Measurements from ENCODE around the gene PLCG1. TPM values are rescaled to one million over a fixed set of nuclear protein-coding genes. Genes with fewer than 3 reads are reported as not detected.
A peak's percentile ranks its signal among the peaks of the same experiment; 100 is the strongest.

PLCG1 gene
- total RNA-seq: 117 TPM
- polyA plus RNA-seq (ENCODE audit: insufficient read depth, low read depth, low replicate concordance): 12.5 TPM
- long read RNA-seq, donor 1, partial matches to known transcripts: 5 of 6 reads
- long read RNA-seq, donor 1, other reads (novel, unspliced or antisense): 0 of 6 reads
- long read RNA-seq, donor 2, full-length matches to known transcripts: 3 of 19 reads
- long read RNA-seq, donor 2, partial matches to known transcripts: 6 of 19 reads
- long read RNA-seq, donor 2, other reads (novel, unspliced or antisense): 10 of 19 reads
- long read RNA-seq, donor 3, partial matches to known transcripts: 0 of 2 reads
- long read RNA-seq, donor 3, other reads (novel, unspliced or antisense): 0 of 2 reads
- long read RNA-seq, donor 4, full-length matches to known transcripts: 2 of 30 reads
- long read RNA-seq, donor 4, partial matches to known transcripts: 28 of 30 reads
- long read RNA-seq, donor 4, other reads (novel, unspliced or antisense): 0 of 30 reads
- long read RNA-seq, donor 5: 0 reads
- long read RNA-seq, donor 6: 0 reads
- long read RNA-seq, donor 7, partial matches to known transcripts: 0 of 13 reads
- long read RNA-seq, donor 7, other reads (novel, unspliced or antisense): 13 of 13 reads
- long read RNA-seq, donor 8, full-length matches to known transcripts: 1 of 13 reads
- long read RNA-seq, donor 8, partial matches to known transcripts: 12 of 13 reads
- long read RNA-seq, donor 8, other reads (novel, unspliced or antisense): 0 of 13 reads
- long read RNA-seq, donor 9: 0 reads
- long read RNA-seq, donor 10, full-length matches to known transcripts: 3 of 3 reads
- long read RNA-seq, donor 10, partial matches to known transcripts: 0 of 3 reads
- long read RNA-seq, donor 10, other reads (novel, unspliced or antisense): 0 of 3 reads

DNA sequence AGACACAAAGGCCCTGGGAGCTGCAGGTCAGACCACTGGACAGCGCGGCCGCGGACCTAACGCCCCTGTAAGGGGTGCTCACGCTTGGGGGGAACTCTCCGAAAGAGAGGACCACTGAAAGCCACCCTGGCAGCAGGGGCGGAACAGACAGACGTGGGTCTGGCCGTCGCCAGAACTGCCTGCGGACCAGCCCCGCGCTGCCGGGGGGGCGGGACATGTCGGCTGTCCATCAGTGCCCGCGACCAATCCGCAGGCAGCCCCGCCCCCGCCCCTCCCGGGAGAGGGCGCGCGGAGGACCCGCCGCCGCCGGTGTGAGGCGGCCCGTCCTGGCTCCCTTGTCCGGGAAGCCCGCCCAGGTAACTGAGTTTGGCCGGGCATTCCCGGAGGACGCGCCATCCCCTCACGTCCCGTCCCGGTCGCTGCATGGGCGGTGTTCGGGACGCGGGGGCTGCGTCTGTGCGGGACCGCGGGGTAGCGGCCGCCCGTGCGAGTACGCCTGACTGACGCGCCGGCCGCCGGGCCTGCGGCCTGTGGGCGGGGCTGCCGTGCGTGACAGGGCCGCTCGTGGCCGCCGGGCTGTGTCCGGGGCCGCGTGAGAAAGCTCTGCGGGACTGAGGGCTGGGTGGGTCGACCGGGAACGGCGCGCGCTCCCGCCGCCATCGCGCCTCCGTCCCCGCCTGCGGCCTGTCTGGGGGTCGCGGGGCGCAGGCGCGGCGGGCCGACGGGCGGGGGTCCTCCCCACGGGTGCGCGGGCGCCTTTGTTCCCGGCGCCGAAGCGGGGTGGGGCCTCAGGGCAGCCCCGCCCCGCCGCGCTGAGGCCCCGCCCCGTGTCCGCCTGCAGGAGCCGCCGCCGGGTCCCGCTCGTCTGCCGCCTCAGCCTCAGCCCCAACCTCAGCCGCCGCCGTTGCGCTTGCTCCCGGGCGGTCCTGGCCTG lies at the start of gene PLCG1:
Gene PLCG1, plus strand, starts transcription at position 864 of the 934 bp plus-strand sequence. CDS start 99 bp downstream, outside the sequence.
- H3K4me1 ChIP-seq (ENCODE audit: control insufficient read depth in 2 of 3, insufficient read depth in 2 of 3, low read depth in 1 of 3, low read length in 3 of 3): peaks cover 0 to 33% (median 31%) of the 10 kb centered on the region in 3 donors
- peaks cover 0 to 3% (median 0%) of the 10 kb centered on the region in 3 donors for H3K36me3 ChIP-seq (ENCODE audit: control insufficient read depth in 2 of 3, insufficient read depth in 3 of 3, low read length in 3 of 3)
- no peak for TF ChIP-seq CTCF (IDR thresholded peaks at IDR 0.05; ENCODE audit: borderline replicate concordance, extremely low read depth, insufficient read depth)
- no peaks in the 10 kb centered on the region for H3K27me3 ChIP-seq (ENCODE audit: control insufficient read depth, insufficient read depth, low read length)
- H3K27ac ChIP-seq (ENCODE audit: low read depth in 2 of 2, low read length in 2 of 2): peak within 1 kb of the TSS; percentile 96 to 97
- intact Hi-C loops (cut with DNase I): no loop called here
- DNase-seq (peak; percentile 92 to 97 (median 95)), FAIRE-seq (no peak)
- peak within 1 kb of the TSS; percentile 63 to 84 (median 78) for H3K9ac ChIP-seq (ENCODE audit: low read length in 3 of 3)
- H3K9me3 ChIP-seq (ENCODE audit: control insufficient read depth in 2 of 3, insufficient read depth in 1 of 3, low read length in 3 of 3): no peaks in the 10 kb centered on the region
- H3K4me3 ChIP-seq (ENCODE audit: low read length in 3 of 3): peak within 1 kb of the TSS; percentile 65 to 78 (median 70)

DNA sequence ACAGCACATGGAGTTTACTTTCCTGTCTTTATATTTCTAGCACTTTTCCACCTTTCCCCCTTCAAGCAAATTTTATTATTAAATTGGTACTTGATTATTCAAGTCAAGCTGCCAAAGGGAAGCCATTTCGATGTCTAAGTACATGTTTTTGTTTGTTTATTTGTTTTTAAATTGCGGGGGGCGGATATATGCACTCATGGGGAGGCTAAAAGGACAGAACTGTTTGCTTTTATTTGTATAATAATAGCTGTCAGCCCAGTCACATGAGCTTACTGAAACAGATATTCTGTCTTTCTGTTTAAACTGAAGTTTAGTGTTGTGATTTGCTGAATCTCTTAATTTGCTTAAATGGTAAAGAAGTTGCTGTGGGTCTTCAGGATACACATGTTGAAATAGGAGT lies 49.6 kb upstream of the PLCG1 start:
- H3K27ac ChIP-seq (ENCODE audit: low read depth in 2 of 2, low read length in 2 of 2): no peak overlapping the region
- DNase-seq (no peak), FAIRE-seq (no peak)
- intact Hi-C loops (cut with DNase I): no loop called here
- no peak overlapping the region for H3K4me3 ChIP-seq (ENCODE audit: low read length in 3 of 3)
- peaks cover 0 to 2% (median 0%) of the 10 kb centered on the region in 3 donors for H3K4me1 ChIP-seq (ENCODE audit: control insufficient read depth in 2 of 3, insufficient read depth in 2 of 3, low read depth in 1 of 3, low read length in 3 of 3)
- no peak overlapping the region for H3K9ac ChIP-seq (ENCODE audit: low read length in 3 of 3)
- H3K27me3 ChIP-seq (ENCODE audit: control insufficient read depth, insufficient read depth, low read length): no peaks in the 10 kb centered on the region
- H3K9me3 ChIP-seq (ENCODE audit: control insufficient read depth in 2 of 3, insufficient read depth in 1 of 3, low read length in 3 of 3): no peaks in the 10 kb centered on the region
- TF ChIP-seq CTCF (IDR thresholded peaks at IDR 0.05; ENCODE audit: borderline replicate concordance, extremely low read depth, insufficient read depth): no peak
- peaks cover 12 to 17% (median 17%) of the 10 kb centered on the region in 3 donors for H3K36me3 ChIP-seq (ENCODE audit: control insufficient read depth in 2 of 3, insufficient read depth in 3 of 3, low read length in 3 of 3)

- FAIRE-seq (no peak), DNase-seq (no peak)
- intact Hi-C loops (cut with DNase I): no loop called here
- peaks cover 0 to 2% (median 0%) of the 10 kb centered on the region in 3 donors for H3K4me1 ChIP-seq (ENCODE audit: control insufficient read depth in 2 of 3, insufficient read depth in 2 of 3, low read depth in 1 of 3, low read length in 3 of 3)
- TF ChIP-seq CTCF (IDR thresholded peaks at IDR 0.05; ENCODE audit: borderline replicate concordance, extremely low read depth, insufficient read depth): no peak
- H3K9ac ChIP-seq (ENCODE audit: low read length in 3 of 3): no peak overlapping the region
- no peaks in the 10 kb centered on the region for H3K27me3 ChIP-seq (ENCODE audit: control insufficient read depth, insufficient read depth, low read length)
- no peaks in the 10 kb centered on the region for H3K9me3 ChIP-seq (ENCODE audit: control insufficient read depth in 2 of 3, insufficient read depth in 1 of 3, low read length in 3 of 3)
- no peak overlapping the region for H3K4me3 ChIP-seq (ENCODE audit: low read length in 3 of 3)
- H3K36me3 ChIP-seq (ENCODE audit: control insufficient read depth in 2 of 3, insufficient read depth in 3 of 3, low read length in 3 of 3): peaks cover 8 to 25% (median 23%) of the 10 kb centered on the region in 3 donors
- no peak overlapping the region for H3K27ac ChIP-seq (ENCODE audit: low read depth in 2 of 2, low read length in 2 of 2)
Measured at GRCh38 chr20:41089555-41089954, 47.8 kb upstream of the PLCG1 start.
